ENCODE measurements around the gene PBX1. TPM values are rescaled to one million over a fixed set of nuclear protein-coding genes. Genes with fewer than 3 reads are reported as not detected.

The PBX1 gene
- total RNA-seq, 2 donors from 2014 or later, result 0.80 to 16.6 TPM

GRCh38 chr1:164821648-164822047 is 262.7 kb downstream of the PBX1 start:
- DNase-seq (no peak), ATAC-seq (no peak)
- no peaks in the 10 kb centered on the region for H3K4me1 Mint-ChIP-seq
- H3K4me3 Mint-ChIP-seq, result no peak overlapping the region
- no peaks in the 10 kb centered on the region for H3K27me3 Mint-ChIP-seq
- no peaks in the 10 kb centered on the region for H3K9me3 ChIP-seq (ENCODE audit: control insufficient read depth, low read length, poor library complexity, severe bottlenecking)
- no peaks in the 10 kb centered on the region for H3K36me3 Mint-ChIP-seq (ENCODE audit: low read depth)
- H3K27ac Mint-ChIP-seq, result no peak overlapping the region

GRCh38 chr1:164823486-164824279 is 264.7 kb downstream of the PBX1 start:
- Mint-ChIP-seq H3K4me1 (no peaks in the 10 kb centered on the region), H3K36me3 (ENCODE audit: low read depth) (no peaks in the 10 kb centered on the region), H3K27me3 (no peaks in the 10 kb centered on the region), H3K4me3 (no peak overlapping the region), H3K27ac (no peak overlapping the region)
- ATAC-seq (no peak), DNase-seq (no peak)
- H3K9me3 ChIP-seq (ENCODE audit: control insufficient read depth, low read length, poor library complexity, severe bottlenecking), result no peaks in the 10 kb centered on the region

- no peaks in the 10 kb centered on the region for H3K4me1 Mint-ChIP-seq
- ATAC-seq (no peak), DNase-seq (no peak)
- H3K36me3 Mint-ChIP-seq (ENCODE audit: low read depth), result no peaks in the 10 kb centered on the region
- no peaks in the 10 kb centered on the region for H3K9me3 ChIP-seq (ENCODE audit: control insufficient read depth, low read length, poor library complexity, severe bottlenecking)
- no peaks in the 10 kb centered on the region for H3K27me3 Mint-ChIP-seq
- no peak overlapping the region for H3K27ac Mint-ChIP-seq
- H3K4me3 Mint-ChIP-seq, result no peak overlapping the region
Observed at GRCh38 chr1:164824542-164824941, 265.6 kb downstream of the PBX1 start.

- ATAC-seq, result no peak
- no peak for DNase-seq
- no peaks in the 10 kb centered on the region for H3K9me3 ChIP-seq (ENCODE audit: control insufficient read depth, low read length, poor library complexity, severe bottlenecking)
- Mint-ChIP-seq H3K4me1 (no peaks in the 10 kb centered on the region), H3K36me3 (ENCODE audit: low read depth) (no peaks in the 10 kb centered on the region), H3K4me3 (no peak overlapping the region), H3K27me3 (no peaks in the 10 kb centered on the region), H3K27ac (no peak overlapping the region)
Observed at GRCh38 chr1:164830628-164831027, 271.6 kb downstream of the PBX1 start.

- Mint-ChIP-seq H3K4me3 (no peak overlapping the region), H3K27ac (no peak overlapping the region), H3K36me3 (ENCODE audit: low read depth) (no peaks in the 10 kb centered on the region), H3K4me1 (no peaks in the 10 kb centered on the region), H3K27me3 (no peaks in the 10 kb centered on the region)
- DNase-seq, result no peak
- ATAC-seq, result no peak
- no peaks in the 10 kb centered on the region for H3K9me3 ChIP-seq (ENCODE audit: control insufficient read depth, low read length, poor library complexity, severe bottlenecking)
Observed at GRCh38 chr1:164834641-164835040, 275.7 kb downstream of the PBX1 start.

GRCh38 chr1:164836614-164837018 is 277.6 kb downstream of the PBX1 start:
- no peak overlapping the region for H3K27ac Mint-ChIP-seq
- ATAC-seq, result no peak

GRCh38 chr1:164838786-164839185 is 279.8 kb downstream of the PBX1 start:
- Mint-ChIP-seq H3K4me1 (no peaks in the 10 kb centered on the region), H3K27me3 (no peaks in the 10 kb centered on the region), H3K36me3 (ENCODE audit: low read depth) (no peaks in the 10 kb centered on the region)

More at GRCh38 chr1:164836614-164837018, 277.6 kb downstream of the PBX1 start:
- Mint-ChIP-seq H3K4me3 (no peak overlapping the region), H3K4me1 (no peaks in the 10 kb centered on the region), H3K36me3 (ENCODE audit: low read depth) (no peaks in the 10 kb centered on the region), H3K27me3 (no peaks in the 10 kb centered on the region)
- H3K9me3 ChIP-seq (ENCODE audit: control insufficient read depth, low read length, poor library complexity, severe bottlenecking), result no peaks in the 10 kb centered on the region
- DNase-seq, result no peak

GRCh38 chr1:164840936-164841335 is 282.0 kb downstream of the PBX1 start:
- Mint-ChIP-seq H3K4me1 (no peaks in the 10 kb centered on the region), H3K27ac (no peak overlapping the region), H3K4me3 (no peak overlapping the region), H3K27me3 (no peaks in the 10 kb centered on the region), H3K36me3 (ENCODE audit: low read depth) (no peaks in the 10 kb centered on the region)
- DNase-seq, result no peak
- no peaks in the 10 kb centered on the region for H3K9me3 ChIP-seq (ENCODE audit: control insufficient read depth, low read length, poor library complexity, severe bottlenecking)
- no peak for ATAC-seq

More at GRCh38 chr1:164838786-164839185, 279.8 kb downstream of the PBX1 start:
- no peak for DNase-seq
- H3K4me3 Mint-ChIP-seq, result no peak overlapping the region
- no peak overlapping the region for H3K27ac Mint-ChIP-seq
- no peaks in the 10 kb centered on the region for H3K9me3 ChIP-seq (ENCODE audit: control insufficient read depth, low read length, poor library complexity, severe bottlenecking)
- no peak for ATAC-seq

- Mint-ChIP-seq H3K36me3 (ENCODE audit: low read depth) (no peaks in the 10 kb centered on the region), H3K4me3 (no peak overlapping the region), H3K4me1 (no peaks in the 10 kb centered on the region), H3K27me3 (no peaks in the 10 kb centered on the region), H3K27ac (no peak overlapping the region)
- H3K9me3 ChIP-seq (ENCODE audit: control insufficient read depth, low read length, poor library complexity, severe bottlenecking), result no peaks in the 10 kb centered on the region
- no peak for ATAC-seq
- DNase-seq, result no peak
Observed at GRCh38 chr1:164841702-164842465, 282.9 kb downstream of the PBX1 start.

- DNase-seq (no peak), ATAC-seq (no peak)
- no peaks in the 10 kb centered on the region for H3K4me1 Mint-ChIP-seq
- no peak overlapping the region for H3K27ac Mint-ChIP-seq
- H3K4me3 Mint-ChIP-seq, result no peak overlapping the region
- H3K27me3 Mint-ChIP-seq, result no peaks in the 10 kb centered on the region
- H3K9me3 ChIP-seq (ENCODE audit: control insufficient read depth, low read length, poor library complexity, severe bottlenecking), result no peaks in the 10 kb centered on the region
- H3K36me3 Mint-ChIP-seq (ENCODE audit: low read depth), result no peaks in the 10 kb centered on the region
Observed at GRCh38 chr1:164842870-164843269, 283.9 kb downstream of the PBX1 start.

- H3K4me3 Mint-ChIP-seq, result no peak overlapping the region
- no peaks in the 10 kb centered on the region for H3K27me3 Mint-ChIP-seq
- DNase-seq, result no peak
- ATAC-seq, result no peak
- no peaks in the 10 kb centered on the region for H3K4me1 Mint-ChIP-seq
- no peaks in the 10 kb centered on the region for H3K36me3 Mint-ChIP-seq (ENCODE audit: low read depth)
- no peak overlapping the region for H3K27ac Mint-ChIP-seq
- H3K9me3 ChIP-seq (ENCODE audit: control insufficient read depth, low read length, poor library complexity, severe bottlenecking), result no peaks in the 10 kb centered on the region
Observed at GRCh38 chr1:164843743-164844500, 284.9 kb downstream of the PBX1 start.

- H3K27me3 Mint-ChIP-seq, result no peaks in the 10 kb centered on the region
- no peaks in the 10 kb centered on the region for H3K36me3 Mint-ChIP-seq (ENCODE audit: low read depth)
Observed at GRCh38 chr1:164846731-164847691, 288.0 kb downstream of the PBX1 start.

More at GRCh38 chr1:164846731-164847691, 288.0 kb downstream of the PBX1 start:
- no peak overlapping the region for H3K4me3 Mint-ChIP-seq
- H3K27ac Mint-ChIP-seq, result no peak overlapping the region
- H3K4me1 Mint-ChIP-seq, result no peaks in the 10 kb centered on the region
- DNase-seq, result no peak
- H3K9me3 ChIP-seq (ENCODE audit: control insufficient read depth, low read length, poor library complexity, severe bottlenecking), result no peaks in the 10 kb centered on the region
- no peak for ATAC-seq

Measured in T-helper 17 cell (primary cell).